Uterus (tissue), 4 donors: ENCODE data around the gene ARAP3. TPM values are rescaled to one million over a fixed set of nuclear protein-coding genes. Genes with fewer than 3 reads are reported as not detected.
A peak's percentile ranks its signal among the peaks of the same experiment; 100 is the strongest.
"Not testable (repeated sequence)": the region's sequence is repeated elsewhere in the genome, so short reads cannot be mapped to it uniquely, and the experiment has no call there.

Experiments
- DNase-seq, 2 donors: peaks; one replicate each; pipeline ENCODE4 v3.0.0-alpha.2; 2019 to 2020
- H3K27ac ChIP-seq, 2 donors: fragments of 200-600 bp; sonication (generic); 1 replicate in 1 of 2; 2 replicates in 1 of 2; pipeline ENCODE4 v1.5.1; 2016 to 2018
- H3K27me3 ChIP-seq, 2 donors: fragments of 200-600 bp; sonication (generic); one replicate each; pipeline ENCODE4 v1.5.1; 2018 to 2019; ENCODE audit warnings: control low read depth in 1 of 2
- H3K36me3 ChIP-seq, 2 donors: fragments of 200-600 bp; sonication (generic); one replicate each; pipeline ENCODE4 v1.5.1; 2019; ENCODE audit warnings: control low read depth in 1 of 2
- H3K4me1 ChIP-seq, 2 donors: fragments of 200-600 bp; sonication (generic); one replicate each; pipeline ENCODE4 v1.5.1; 2018 to 2019; ENCODE audit warnings: control low read depth in 1 of 2
- H3K4me3 ChIP-seq, 2 donors: fragments of 200-600 bp; sonication (generic); 1 replicate in 1 of 2; 2 replicates in 1 of 2; pipeline ENCODE4 v1.5.1; 2018 to 2019; ENCODE audit warnings: mild to moderate bottlenecking in 1 of 2
- H3K9me3 ChIP-seq, 2 donors: fragments of 200-600 bp; sonication (generic); one replicate each; pipeline ENCODE4 v1.5.1; 2019; ENCODE audit warnings: control low read depth in 1 of 2
- POLR2A ChIP-seq, 2 donors: fragments of 450-650 bp; IDR thresholded peaks; one replicate each; pipeline ENCODE4 v1.6.1; 2016; ENCODE audit warnings: antibody characterized with exemption in 2 of 2, mild to moderate bottlenecking in 1 of 2, moderate library complexity in 1 of 2
- intact Hi-C: fragments of 100-400 bp; cut with DNase I; formaldehyde crosslinking; loops from one replicate; pipeline ENCODE4 v1.15.1; 2023; ENCODE audit warnings: low total_unique reads
- total RNA-seq, 4 donors: library from RNA; depleted of rRNA in 3 of 4; stranded (reverse); fragments of >200 nt in 3 of 4; gene quantifications; one replicate each; pipeline versions ENCODE4 v1.1.0 to v1.2.4, GENCODE V29; 2014 to 2023
- TF ChIP-seq, protein P1 (sequence below), 4 experiments: fragments of 200-600 bp in 2 of 4; fragments of 450-650 bp in 2 of 4; sonication (generic) in 2 of 4; IDR thresholded peaks; one replicate each; pipeline ENCODE4 v1.5.1; 2016 to 2019; ENCODE audit warnings: antibody characterized with exemption in 4 of 4, mild to moderate bottlenecking in 2 of 4, moderate library complexity in 1 of 4
- donor health status: DM: yes; HTN: yes; CAD: no.

ARAP3 gene, protein sequence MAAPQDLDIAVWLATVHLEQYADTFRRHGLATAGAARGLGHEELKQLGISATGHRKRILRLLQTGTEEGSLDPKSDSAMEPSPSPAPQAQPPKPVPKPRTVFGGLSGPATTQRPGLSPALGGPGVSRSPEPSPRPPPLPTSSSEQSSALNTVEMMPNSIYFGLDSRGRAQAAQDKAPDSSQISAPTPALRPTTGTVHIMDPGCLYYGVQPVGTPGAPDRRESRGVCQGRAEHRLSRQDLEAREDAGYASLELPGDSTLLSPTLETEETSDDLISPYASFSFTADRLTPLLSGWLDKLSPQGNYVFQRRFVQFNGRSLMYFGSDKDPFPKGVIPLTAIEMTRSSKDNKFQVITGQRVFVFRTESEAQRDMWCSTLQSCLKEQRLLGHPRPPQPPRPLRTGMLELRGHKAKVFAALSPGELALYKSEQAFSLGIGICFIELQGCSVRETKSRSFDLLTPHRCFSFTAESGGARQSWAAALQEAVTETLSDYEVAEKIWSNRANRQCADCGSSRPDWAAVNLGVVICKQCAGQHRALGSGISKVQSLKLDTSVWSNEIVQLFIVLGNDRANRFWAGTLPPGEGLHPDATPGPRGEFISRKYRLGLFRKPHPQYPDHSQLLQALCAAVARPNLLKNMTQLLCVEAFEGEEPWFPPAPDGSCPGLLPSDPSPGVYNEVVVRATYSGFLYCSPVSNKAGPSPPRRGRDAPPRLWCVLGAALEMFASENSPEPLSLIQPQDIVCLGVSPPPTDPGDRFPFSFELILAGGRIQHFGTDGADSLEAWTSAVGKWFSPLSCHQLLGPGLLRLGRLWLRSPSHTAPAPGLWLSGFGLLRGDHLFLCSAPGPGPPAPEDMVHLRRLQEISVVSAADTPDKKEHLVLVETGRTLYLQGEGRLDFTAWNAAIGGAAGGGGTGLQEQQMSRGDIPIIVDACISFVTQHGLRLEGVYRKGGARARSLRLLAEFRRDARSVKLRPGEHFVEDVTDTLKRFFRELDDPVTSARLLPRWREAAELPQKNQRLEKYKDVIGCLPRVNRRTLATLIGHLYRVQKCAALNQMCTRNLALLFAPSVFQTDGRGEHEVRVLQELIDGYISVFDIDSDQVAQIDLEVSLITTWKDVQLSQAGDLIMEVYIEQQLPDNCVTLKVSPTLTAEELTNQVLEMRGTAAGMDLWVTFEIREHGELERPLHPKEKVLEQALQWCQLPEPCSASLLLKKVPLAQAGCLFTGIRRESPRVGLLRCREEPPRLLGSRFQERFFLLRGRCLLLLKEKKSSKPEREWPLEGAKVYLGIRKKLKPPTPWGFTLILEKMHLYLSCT (N-terminal part only)
- total RNA-seq = 10 to 100 TPM in 2 of 4 donors, 1 to 10 TPM in 2; 4.1 to 39.9 (median 12.5) TPM

DNA sequence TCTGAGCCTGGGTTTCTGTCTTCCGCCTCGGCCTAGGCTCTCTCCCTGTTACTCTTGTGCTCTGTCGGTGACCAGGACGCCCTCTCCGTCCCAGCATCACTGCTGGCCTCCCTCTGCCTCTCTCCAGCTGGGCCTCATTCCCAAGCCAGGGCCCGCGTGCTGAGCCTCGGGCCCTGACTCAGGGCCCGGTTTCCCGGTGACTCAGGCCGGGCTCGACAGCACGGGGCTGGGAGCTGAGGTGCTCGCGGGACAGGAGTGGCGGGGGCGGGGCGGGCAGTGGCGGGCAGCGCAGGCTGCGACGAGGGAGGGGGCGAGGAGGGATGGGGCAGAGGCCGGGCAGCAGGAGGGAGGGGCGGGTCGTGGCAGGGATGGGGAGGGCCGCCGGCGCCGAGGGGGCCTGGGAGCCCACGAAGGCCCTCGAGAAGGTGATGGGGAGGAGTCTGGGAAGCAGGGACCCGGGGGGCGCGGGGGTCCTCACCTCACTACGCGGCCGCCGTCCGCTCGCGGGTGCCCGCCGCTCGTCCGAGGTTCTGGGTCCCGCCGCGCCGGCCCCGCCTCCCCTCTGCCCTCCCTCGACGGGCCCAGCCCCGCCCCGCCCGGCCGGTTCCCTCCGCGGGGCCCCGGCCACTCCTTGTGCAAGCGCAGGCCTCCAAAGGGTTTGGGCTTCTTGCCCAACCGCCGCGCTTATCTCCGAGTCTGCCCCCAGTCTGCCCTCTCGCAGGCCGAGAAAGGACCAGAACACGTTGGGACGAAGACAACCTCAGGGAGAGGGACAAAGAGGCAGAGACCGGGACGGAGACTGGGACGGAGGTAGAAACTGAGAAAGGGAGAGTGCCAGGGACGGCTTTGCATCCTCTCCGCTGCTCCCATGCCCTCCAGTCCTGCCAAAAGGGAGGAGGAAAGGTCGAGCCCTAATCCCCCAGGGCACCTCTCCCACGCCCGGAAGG, at the start of gene ARAP3:
TSS of gene ARAP3 (minus strand) at position 536 of the 947 bp plus-strand sequence. CDS start 1,744 bp downstream, outside the sequence.
- intact Hi-C loops = no loop called here

DNA sequence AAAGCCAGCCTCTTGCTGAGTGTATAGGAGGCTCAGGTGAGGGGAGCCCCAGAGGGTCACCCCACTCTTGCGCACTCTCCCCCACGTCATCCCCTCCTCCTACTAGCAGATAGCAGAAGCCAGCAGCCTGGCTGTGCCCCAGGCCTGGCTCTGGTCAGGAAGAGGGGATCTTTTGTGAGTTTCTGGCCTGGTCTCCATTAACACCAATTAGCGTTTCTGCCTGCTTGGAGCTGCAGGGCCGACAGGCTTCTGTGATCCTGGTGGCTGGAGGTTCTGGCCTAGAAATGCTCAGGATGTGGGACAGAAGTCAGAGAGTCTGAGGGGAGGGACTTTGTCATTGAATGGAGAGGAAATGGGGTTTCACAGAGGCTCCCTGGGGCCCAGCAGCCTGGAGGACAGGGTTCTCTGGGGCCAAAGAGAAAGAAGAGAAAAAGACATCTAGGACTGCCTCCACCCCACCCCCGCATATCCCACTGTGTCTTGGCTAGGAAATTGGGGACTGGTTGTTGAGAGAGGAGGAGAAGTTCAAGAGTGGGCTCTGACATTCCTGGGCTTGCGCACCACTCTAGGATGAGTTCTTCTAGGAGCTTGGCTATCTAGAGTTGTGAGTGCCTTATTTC, 47.5 kb upstream of the ARAP3 start:
- H3K4me3 ChIP-seq = no peak overlapping the region
- H3K27me3 ChIP-seq = no peaks in the 10 kb centered on the region
- H3K9me3 ChIP-seq = no peaks in the 10 kb centered on the region
- no peak overlapping the region for H3K27ac ChIP-seq
- TF ChIP-seq POLR2A (IDR thresholded peaks at IDR 0.05) = no peak
- TF ChIP-seq, protein P1, sequence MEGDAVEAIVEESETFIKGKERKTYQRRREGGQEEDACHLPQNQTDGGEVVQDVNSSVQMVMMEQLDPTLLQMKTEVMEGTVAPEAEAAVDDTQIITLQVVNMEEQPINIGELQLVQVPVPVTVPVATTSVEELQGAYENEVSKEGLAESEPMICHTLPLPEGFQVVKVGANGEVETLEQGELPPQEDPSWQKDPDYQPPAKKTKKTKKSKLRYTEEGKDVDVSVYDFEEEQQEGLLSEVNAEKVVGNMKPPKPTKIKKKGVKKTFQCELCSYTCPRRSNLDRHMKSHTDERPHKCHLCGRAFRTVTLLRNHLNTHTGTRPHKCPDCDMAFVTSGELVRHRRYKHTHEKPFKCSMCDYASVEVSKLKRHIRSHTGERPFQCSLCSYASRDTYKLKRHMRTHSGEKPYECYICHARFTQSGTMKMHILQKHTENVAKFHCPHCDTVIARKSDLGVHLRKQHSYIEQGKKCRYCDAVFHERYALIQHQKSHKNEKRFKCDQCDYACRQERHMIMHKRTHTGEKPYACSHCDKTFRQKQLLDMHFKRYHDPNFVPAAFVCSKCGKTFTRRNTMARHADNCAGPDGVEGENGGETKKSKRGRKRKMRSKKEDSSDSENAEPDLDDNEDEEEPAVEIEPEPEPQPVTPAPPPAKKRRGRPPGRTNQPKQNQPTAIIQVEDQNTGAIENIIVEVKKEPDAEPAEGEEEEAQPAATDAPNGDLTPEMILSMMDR (IDR thresholded peaks at IDR 0.05) = no peak
- intact Hi-C loops = no loop called here
- no peaks in the 10 kb centered on the region for H3K4me1 ChIP-seq
- DNase-seq = no peak
- no peaks in the 10 kb centered on the region for H3K36me3 ChIP-seq

More for the DNA sequence above, at the start of gene ARAP3:
- Histone ChIP-seq H3K4me1 (no peaks in the 10 kb centered on the region), H3K4me3 (peak within 1 kb of the TSS; percentile 36 to 48), H3K27me3 (no peaks in the 10 kb centered on the region), H3K27ac (peak within 1 kb of the TSS; percentile 69 to 75), H3K9me3 (no peaks in the 10 kb centered on the region), H3K36me3 (no peaks in the 10 kb centered on the region)
- TF ChIP-seq POLR2A (IDR thresholded peaks at IDR 0.05) = peak in 1 of 2 donors; percentile 38
- TF ChIP-seq, protein P1 (IDR thresholded peaks at IDR 0.05) = no peak
- DNase-seq = peak; percentile 83 to 85

DNA sequence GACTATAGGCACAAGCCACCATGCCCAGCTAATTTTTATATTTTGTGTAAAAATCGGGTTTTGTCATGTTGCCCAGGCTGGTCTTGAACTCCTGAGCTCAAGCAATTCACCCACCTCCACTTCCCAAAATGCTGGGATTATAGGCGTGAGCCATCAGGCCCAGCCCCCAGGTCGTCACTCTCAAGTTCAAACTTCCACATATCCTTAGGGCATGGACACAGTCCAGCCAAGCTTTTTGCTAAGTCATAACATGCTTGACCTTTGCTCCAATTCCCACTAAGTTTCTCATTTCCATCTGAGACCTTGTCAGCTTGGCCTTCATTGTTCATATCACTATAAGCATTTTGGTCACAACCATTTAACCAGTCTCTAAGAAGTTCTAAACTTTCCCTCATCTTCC, 43.9 kb upstream of the ARAP3 start:
- TF ChIP-seq POLR2A (IDR thresholded peaks at IDR 0.05) = no peak
- TF ChIP-seq, protein P1 (IDR thresholded peaks at IDR 0.05) = no peak
- intact Hi-C loops = no loop called here

GRCh38 chr5:141725174-141725573, 43.1 kb upstream of the ARAP3 start:
- H3K36me3 ChIP-seq, H3K9me3 ChIP-seq, H3K4me3 ChIP-seq, H3K27me3 ChIP-seq, H3K27ac ChIP-seq, intact Hi-C loops, H3K4me1 ChIP-seq, DNase-seq: not testable (repeated sequence)

More for the DNA sequence above, 43.9 kb upstream of the ARAP3 start:
- no peak overlapping the region for H3K4me3 ChIP-seq
- no peaks in the 10 kb centered on the region for H3K36me3 ChIP-seq
- no peak overlapping the region for H3K27ac ChIP-seq
- DNase-seq = no peak
- H3K4me1 ChIP-seq = no peaks in the 10 kb centered on the region
- no peaks in the 10 kb centered on the region for H3K27me3 ChIP-seq
- no peaks in the 10 kb centered on the region for H3K9me3 ChIP-seq
